H9 (cell line): ENCODE results near the gene HSPB3. TPM values are rescaled to one million over a fixed set of nuclear protein-coding genes. Genes with fewer than 3 reads are reported as not detected.

Experiments used
- DNase-seq: peaks from one replicate; pipeline ENCODE4 v3.0.0-alpha.2; 2017
- H2AFZ ChIP-seq: one replicate; pipeline ENCODE4 v1.6.1; 2013; ENCODE audit warnings: mild to moderate bottlenecking, low read length, control low read depth, moderate library complexity
- H2AK5ac ChIP-seq: 2 replicates; pipeline ENCODE4 v1.6.1; 2013; ENCODE audit warnings: low read length, control low read depth, mixed read lengths; ENCODE audit not compliant: insufficient read length
- H2BK120ac ChIP-seq: one replicate; pipeline ENCODE4 v1.6.1; 2013; ENCODE audit warnings: low read depth, mild to moderate bottlenecking, low read length, control low read depth, inconsistent platforms; ENCODE audit not compliant: poor library complexity, severe bottlenecking
- H2BK12ac ChIP-seq: 2 replicates; pipeline ENCODE4 v1.6.1; 2013; ENCODE audit warnings: low read length, control low read depth, mixed read lengths, low read depth; ENCODE audit not compliant: insufficient read length
- H2BK15ac ChIP-seq: 2 replicates; pipeline ENCODE4 v1.6.1; 2013; ENCODE audit warnings: low read depth, low read length, control low read depth
- H2BK20ac ChIP-seq: one replicate; pipeline ENCODE4 v1.6.1; 2013; ENCODE audit warnings: low read depth, mild to moderate bottlenecking, low read length, control low read depth, inconsistent platforms; ENCODE audit not compliant: poor library complexity, severe bottlenecking
- H2BK5ac ChIP-seq: 2 replicates; pipeline ENCODE4 v1.6.1; 2013; ENCODE audit warnings: low read length, control low read depth, mixed read lengths; ENCODE audit not compliant: insufficient read length
- H3K14ac ChIP-seq: 2 replicates; pipeline ENCODE4 v1.6.1; 2013; ENCODE audit warnings: low read length, control low read depth; ENCODE audit not compliant: insufficient read depth
- H3K18ac ChIP-seq: 2 replicates; pipeline ENCODE4 v1.6.1; 2013; ENCODE audit warnings: low read depth, mild to moderate bottlenecking, mixed read lengths, low read length, control low read depth; ENCODE audit not compliant: insufficient read length
- H3K23ac ChIP-seq: 2 replicates; pipeline ENCODE4 v1.6.1; 2013; ENCODE audit warnings: low read length, control low read depth, mixed read lengths, low read depth; ENCODE audit not compliant: insufficient read length
- H3K23me2 ChIP-seq: 2 replicates; pipeline ENCODE4 v1.6.1; 2013; ENCODE audit warnings: low read depth, mild to moderate bottlenecking, mixed read lengths, low read length, control low read depth; ENCODE audit not compliant: insufficient read length, poor library complexity, severe bottlenecking
- H3K27ac ChIP-seq: 2 replicates; pipeline ENCODE4 v1.5.1; 2013; ENCODE audit warnings: low read length, control low read depth, mixed read lengths, low read depth; ENCODE audit not compliant: insufficient read length
- H3K27me3 ChIP-seq: 2 replicates; pipeline ENCODE4 v1.6.1; 2013; ENCODE audit warnings: low read length, control low read depth, inconsistent platforms; ENCODE audit not compliant: insufficient read depth
- H3K4ac ChIP-seq: 2 replicates; pipeline ENCODE4 v1.6.1; 2013; ENCODE audit warnings: low read depth, mild to moderate bottlenecking, control low read depth, inconsistent platforms, low read length, moderate library complexity
- H3K4me1 ChIP-seq: 2 replicates; pipeline ENCODE4 v1.6.1; 2013; ENCODE audit warnings: low read length, control low read depth, inconsistent platforms; ENCODE audit not compliant: insufficient read depth
- H3K4me2 ChIP-seq: 2 replicates; pipeline ENCODE4 v1.6.1; 2013; ENCODE audit warnings: low read length, control low read depth, mixed read lengths; ENCODE audit not compliant: insufficient read length, insufficient read depth
- H3K56ac ChIP-seq: 2 replicates; pipeline ENCODE4 v1.6.1; 2013; ENCODE audit warnings: low read depth, mild to moderate bottlenecking, mixed read lengths, low read length, control low read depth; ENCODE audit not compliant: insufficient read length
- H3K79me1 ChIP-seq: 2 replicates; pipeline ENCODE4 v1.6.1; 2013; ENCODE audit warnings: low read depth, mild to moderate bottlenecking, moderate library complexity, low read length, control low read depth, inconsistent platforms; ENCODE audit not compliant: insufficient read depth, poor library complexity, severe bottlenecking
- H3K79me2 ChIP-seq: 2 replicates; pipeline ENCODE4 v1.6.1; 2013; ENCODE audit warnings: low read length, control low read depth, inconsistent platforms; ENCODE audit not compliant: insufficient read depth
- H3K9ac ChIP-seq: 2 replicates; pipeline ENCODE4 v1.6.1; 2013; ENCODE audit warnings: low read length, control low read depth, mixed read lengths; ENCODE audit not compliant: insufficient read length; ENCODE audit errors: extremely low read depth
- H3K9me3 ChIP-seq: one replicate; pipeline ENCODE4 v1.6.1; 2013; ENCODE audit warnings: low read depth, low read length, inconsistent platforms; ENCODE audit not compliant: control insufficient read depth
- H3T11ph ChIP-seq: one replicate; pipeline ENCODE4 v1.6.1; 2013; ENCODE audit warnings: mild to moderate bottlenecking, low read length, control low read depth, inconsistent platforms
- H4K20me1 ChIP-seq: one replicate; pipeline ENCODE4 v1.6.1; 2013; ENCODE audit not compliant: control insufficient read depth, insufficient read length, insufficient read depth
- H4K5ac ChIP-seq: 2 replicates; pipeline ENCODE4 v1.6.1; 2013; ENCODE audit warnings: low read depth, mild to moderate bottlenecking, mixed read lengths, low read length, control low read depth; ENCODE audit not compliant: insufficient read length
- H4K8ac ChIP-seq: replicated peaks from 2 replicates; pipeline ENCODE4 v1.6.1; 2013; ENCODE audit warnings: low read length, control low read depth, mixed read lengths, low read depth; ENCODE audit not compliant: insufficient read length
- H4K91ac ChIP-seq: 2 replicates; pipeline ENCODE4 v1.6.1; 2013; ENCODE audit warnings: low read depth, mild to moderate bottlenecking, moderate library complexity, mixed read lengths, low read length, control low read depth; ENCODE audit not compliant: insufficient read length
- H3K27ac Mint-ChIP-seq, 3 experiments: 2 replicates in 2 of 3; 3 replicates in 1 of 3; pipeline ENCODE4 v1.8.0; 2020 to 2021; ENCODE audit warnings: mixed read lengths in 3 of 3, mild to moderate bottlenecking in 1 of 3, moderate library complexity in 1 of 3
- H3K27me3 Mint-ChIP-seq: 2 replicates; pipeline ENCODE4 v1.8.0; 2021; ENCODE audit warnings: low read depth, mild to moderate bottlenecking, moderate library complexity, mixed read lengths
- H3K36me3 Mint-ChIP-seq, 3 experiments: 2 replicates in 2 of 3; 3 replicates in 1 of 3; pipeline ENCODE4 v1.8.0; 2020 to 2021; ENCODE audit warnings: low read depth in 3 of 3, mixed read lengths in 3 of 3; ENCODE audit not compliant: insufficient read depth in 1 of 3
- H3K4me1 Mint-ChIP-seq, 2 experiments: 2 replicates each; pipeline ENCODE4 v1.8.0; 2020; ENCODE audit warnings: mixed read lengths in 2 of 2
- H3K4me3 Mint-ChIP-seq, 2 experiments: 2 replicates in 1 of 2; 3 replicates in 1 of 2; pipeline ENCODE4 v1.8.0; 2020 to 2021; ENCODE audit warnings: mild to moderate bottlenecking in 2 of 2, mixed read lengths in 2 of 2, moderate library complexity in 1 of 2
- H3K9me3 Mint-ChIP-seq, 2 experiments: 2 replicates in 1 of 2; 3 replicates in 1 of 2; pipeline ENCODE4 v1.8.0; 2020; ENCODE audit warnings: mild to moderate bottlenecking in 2 of 2, mixed read lengths in 2 of 2, moderate library complexity in 1 of 2
- CTCF ChIP-seq: fragments of 200-600 bp; sonication (generic); conservative IDR thresholded peaks from 3 replicates; pipeline ENCODE4 v1.8.0; 2021; ENCODE audit warnings: antibody characterized with exemption, mild to moderate bottlenecking
- WGBS: extraction: QIAGEN DNeasy Blood & Tissue Kit; methylation state at CpG from one replicate; pipeline ENCODE4 v1.1.7; 2013; ENCODE audit warnings: missing lambda C conversion rate, low lambda C conversion rate, mixed read lengths; ENCODE audit not compliant: insufficient read length; ENCODE audit errors: extremely low coverage; 5-methylcytosine and 5-hydroxymethylcytosine counted together
- total RNA-seq: library from RNA; stranded (reverse); gene quantifications from 2 replicates; pipeline ENCODE4 v1.2.1, GENCODE V29; 2021

The HSPB3 gene
- total RNA-seq, 1 experiment from 2014 or later: not detected

GRCh38 chr5:54438620-54439389, 16.7 kb upstream of the HSPB3 start:
- H3K9me3 ChIP-seq: no peaks in the 10 kb centered on the region
- no peak overlapping the region for H2BK120ac ChIP-seq
- H3K18ac ChIP-seq: no peak overlapping the region
- H3K9ac ChIP-seq: no peak overlapping the region
- no peak overlapping the region for H3K56ac ChIP-seq
- TF ChIP-seq CTCF: no peak
- H3K4me3 Mint-ChIP-seq: no peak overlapping the region
- H4K20me1 ChIP-seq: no peaks in the 10 kb centered on the region
- no peak overlapping the region for H3K23ac ChIP-seq
- no peak overlapping the region for H3K27ac ChIP-seq
- no peak for DNase-seq
- H3K14ac ChIP-seq: no peak overlapping the region
- H2BK20ac ChIP-seq: no peak overlapping the region
- no peak overlapping the region for H2BK12ac ChIP-seq
- H4K8ac ChIP-seq: no peak overlapping the region
- peaks cover 1% of the 10 kb centered on the region; the same call in 1 of the 2 replicates for H3K27me3 Mint-ChIP-seq
- no peaks in the 10 kb centered on the region for H3K36me3 Mint-ChIP-seq
- H4K5ac ChIP-seq: no peak overlapping the region
- no peaks in the 10 kb centered on the region for H3K23me2 ChIP-seq
- H3K79me1 ChIP-seq: no peaks in the 10 kb centered on the region
- no peaks in the 10 kb centered on the region for H3K4me1 Mint-ChIP-seq
- WGBS: no CpG with 5 or more reads among the region's 7 CpGs
- H3K4ac ChIP-seq: no peak overlapping the region
- no peak overlapping the region; a peak in 1 of 7 replicates for H3K27ac Mint-ChIP-seq
- H2AFZ ChIP-seq: no peak overlapping the region
- no peaks in the 10 kb centered on the region for H3K4me1 ChIP-seq
- H2BK5ac ChIP-seq: no peak overlapping the region
- no peak overlapping the region for H3K4me2 ChIP-seq
- no peaks in the 10 kb centered on the region for H3K79me2 ChIP-seq
- H3T11ph ChIP-seq: no peak overlapping the region
- H3K27me3 ChIP-seq: no peaks in the 10 kb centered on the region
- H2AK5ac ChIP-seq: no peak overlapping the region
- H2BK15ac ChIP-seq: no peak overlapping the region
- H3K9me3 Mint-ChIP-seq: no peaks in the 10 kb centered on the region
- no peak overlapping the region for H4K91ac ChIP-seq
